ENCODE measurements around the gene TBC1D8B.

The TBC1D8B gene

DNA sequence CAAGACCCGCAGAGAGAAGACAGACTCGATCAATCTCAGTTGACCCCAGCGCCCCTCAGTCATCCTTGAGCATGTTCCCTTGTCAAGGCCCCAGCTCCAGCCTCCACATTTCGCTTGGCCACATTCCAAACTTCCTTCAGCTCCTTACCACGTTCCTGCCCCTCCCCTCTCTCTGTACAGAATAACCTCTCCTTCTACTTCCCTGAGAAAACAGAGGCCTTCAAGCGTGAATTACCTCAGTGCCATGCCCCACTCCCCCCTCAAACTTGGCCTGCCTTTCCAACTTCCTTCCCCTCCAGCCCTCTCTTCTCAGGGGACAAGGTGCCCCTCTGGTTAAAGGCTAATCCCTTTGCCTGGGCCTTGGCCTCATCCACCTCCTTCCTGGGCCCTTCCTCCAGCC, 103.9 kb downstream of the TBC1D8B start:
- POLR2A ChIA-PET = no interaction called here
- CTCF ChIA-PET = interaction anchor here (4.1 kb wide), 1 partner anchor 12 kb away, joined by 22 read pairs; no protein-coding TSS in a partner anchor
- no peak for DNase-seq (ENCODE audit: extremely low spot score)
- no peak for TF ChIP-seq ARNT (IDR thresholded peaks at IDR 0.05)
- TF ChIP-seq BHLHE40 (IDR thresholded peaks at IDR 0.05; ENCODE audit: borderline replicate concordance) = no peak
- no peak for TF ChIP-seq FOXA1 (IDR thresholded peaks at IDR 0.05)
- TF ChIP-seq FOXK2 (IDR thresholded peaks at IDR 0.05) = no peak
- TF ChIP-seq L3MBTL2 (conservative IDR thresholded peaks at IDR 0.05) = no peak
- no peak for TF ChIP-seq NFRKB (IDR thresholded peaks at IDR 0.05)
- TF ChIP-seq SUZ12 (IDR thresholded peaks at IDR 0.05) = no peak
- TF ChIP-seq CTBP1 (IDR thresholded peaks at IDR 0.05; ENCODE audit: borderline replicate concordance) = no peak
- TF ChIP-seq ELF4 (IDR thresholded peaks at IDR 0.05) = no peak
- no peak for TF ChIP-seq SP1 (IDR thresholded peaks at IDR 0.05)
- TF ChIP-seq LEF1 (IDR thresholded peaks at IDR 0.05; ENCODE audit: borderline replicate concordance) = no peak
- TF ChIP-seq, protein P1, sequence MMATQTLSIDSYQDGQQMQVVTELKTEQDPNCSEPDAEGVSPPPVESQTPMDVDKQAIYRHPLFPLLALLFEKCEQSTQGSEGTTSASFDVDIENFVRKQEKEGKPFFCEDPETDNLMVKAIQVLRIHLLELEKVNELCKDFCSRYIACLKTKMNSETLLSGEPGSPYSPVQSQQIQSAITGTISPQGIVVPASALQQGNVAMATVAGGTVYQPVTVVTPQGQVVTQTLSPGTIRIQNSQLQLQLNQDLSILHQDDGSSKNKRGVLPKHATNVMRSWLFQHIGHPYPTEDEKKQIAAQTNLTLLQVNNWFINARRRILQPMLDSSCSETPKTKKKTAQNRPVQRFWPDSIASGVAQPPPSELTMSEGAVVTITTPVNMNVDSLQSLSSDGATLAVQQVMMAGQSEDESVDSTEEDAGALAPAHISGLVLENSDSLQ (IDR thresholded peaks at IDR 0.05) = no peak
- no peak for TF ChIP-seq ZNF384 (IDR thresholded peaks at IDR 0.05)
- TF ChIP-seq FOXM1 (IDR thresholded peaks at IDR 0.05; ENCODE audit: borderline replicate concordance) = no peak
- no peak for TF ChIP-seq HDGF (IDR thresholded peaks at IDR 0.05; ENCODE audit: borderline replicate concordance)

DNA sequence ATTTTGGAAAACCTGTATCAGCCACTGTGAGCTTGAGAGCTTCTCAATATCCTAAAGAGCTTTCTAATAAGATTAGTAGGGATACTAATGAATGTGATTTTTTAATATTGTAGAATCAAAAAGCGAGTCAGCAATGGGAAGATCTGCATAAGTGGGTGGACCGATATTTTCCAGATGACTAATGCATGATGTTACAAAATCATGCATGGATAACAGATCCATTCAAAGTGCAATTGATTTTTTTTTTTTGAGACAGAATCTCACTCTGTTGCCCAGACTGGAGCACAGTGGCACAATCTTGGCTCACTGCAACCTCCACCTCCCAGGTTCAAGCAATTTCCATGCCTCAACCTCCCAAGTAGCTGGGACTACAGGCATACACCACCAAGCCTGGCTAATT, 110.4 kb downstream of the TBC1D8B start:
- DNase-seq (ENCODE audit: extremely low spot score) = no peak
- no peak for TF ChIP-seq SUZ12 (IDR thresholded peaks at IDR 0.05)
- no peak for TF ChIP-seq L3MBTL2 (conservative IDR thresholded peaks at IDR 0.05)
- TF ChIP-seq, protein P1 (IDR thresholded peaks at IDR 0.05) = no peak
- no peak for TF ChIP-seq BHLHE40 (IDR thresholded peaks at IDR 0.05; ENCODE audit: borderline replicate concordance)
- no peak for TF ChIP-seq CTBP1 (IDR thresholded peaks at IDR 0.05; ENCODE audit: borderline replicate concordance)
- TF ChIP-seq NFRKB (IDR thresholded peaks at IDR 0.05) = no peak
- ChIA-PET CTCF (no interaction called here), POLR2A (interaction anchor here (0.6 kb wide), 1 partner anchor 27 kb away, joined by 3 read pairs; no protein-coding TSS in a partner anchor)

DNA sequence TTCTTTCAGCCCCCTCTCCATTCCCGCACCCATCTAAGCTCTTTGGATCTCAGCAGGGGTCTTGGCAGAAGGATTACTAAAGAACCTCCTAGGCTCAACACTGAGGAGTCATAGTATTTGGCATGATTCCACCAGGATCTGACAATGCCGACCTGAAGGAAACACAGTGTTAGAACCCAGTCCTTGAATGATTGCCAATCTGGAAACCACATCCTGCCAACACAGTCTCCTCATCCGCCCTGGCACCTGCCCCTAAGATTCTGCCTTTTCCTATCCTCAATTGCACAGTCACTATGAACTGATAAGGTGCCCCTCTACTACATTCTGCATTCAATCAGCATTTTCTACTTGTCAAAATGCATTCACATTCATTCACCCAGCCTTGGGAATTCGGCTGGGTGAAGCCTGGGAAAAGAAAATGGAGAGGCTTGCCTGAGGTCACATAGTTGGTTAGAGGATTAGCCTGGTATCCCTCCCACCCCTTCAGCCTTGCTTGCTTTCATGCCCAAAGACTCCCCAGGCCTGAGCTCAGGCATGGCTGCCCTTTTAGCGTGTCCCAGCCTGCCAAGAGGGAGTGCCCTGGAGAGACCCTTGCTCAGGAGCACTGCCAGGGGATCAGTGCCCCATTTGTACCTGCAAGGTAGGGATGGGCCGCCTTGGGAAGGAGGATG, 115.5 kb downstream of the TBC1D8B start:
- TF ChIP-seq FOXK2 (IDR thresholded peaks at IDR 0.05) (no peak), ZNF384 (IDR thresholded peaks at IDR 0.05) (no peak), BHLHE40 (IDR thresholded peaks at IDR 0.05; ENCODE audit: borderline replicate concordance) (no peak), L3MBTL2 (conservative IDR thresholded peaks at IDR 0.05) (no peak), HDGF (IDR thresholded peaks at IDR 0.05; ENCODE audit: borderline replicate concordance) (no peak)
- TF ChIP-seq, protein P1 (IDR thresholded peaks at IDR 0.05) = no peak
- DNase-seq (ENCODE audit: extremely low spot score) = no peak
- ChIA-PET POLR2A (no interaction called here), CTCF (no interaction called here)

DNA sequence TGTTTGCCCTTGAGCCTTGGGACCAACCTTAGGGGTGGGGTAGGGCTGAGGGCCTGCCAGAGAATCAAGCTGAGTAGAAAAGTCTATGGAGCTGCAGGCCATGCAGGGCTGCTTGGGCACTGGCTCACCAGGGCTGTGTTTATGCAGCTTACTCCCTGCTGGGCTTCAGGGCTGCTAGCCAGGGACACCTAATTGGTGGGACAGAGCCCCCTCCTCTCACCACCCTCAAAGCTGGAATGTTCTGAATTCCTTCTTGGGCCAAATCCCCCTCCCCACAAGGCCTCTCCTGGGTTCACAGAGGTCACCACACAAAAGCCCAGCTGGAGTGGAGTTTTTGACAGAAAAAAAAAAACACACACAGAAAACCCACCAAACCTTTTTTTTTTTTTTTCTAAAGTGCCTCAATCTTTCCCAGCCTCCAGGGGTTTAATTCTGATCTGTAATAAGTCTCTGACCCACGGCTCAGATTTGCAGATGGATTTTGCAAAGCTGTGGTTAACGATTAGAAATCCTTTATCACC, 117.5 kb downstream of the TBC1D8B start, which contains the start of gene CLDN2:
Gene CLDN2 (plus strand): TSS at position 471 of the 521 bp plus-strand sequence. CDS start 7,827 bp downstream, outside the sequence.
- no peak for DNase-seq (ENCODE audit: extremely low spot score)
- ChIA-PET POLR2A (no interaction called here), CTCF (no interaction called here)
- no peak for TF ChIP-seq HDGF (IDR thresholded peaks at IDR 0.05; ENCODE audit: borderline replicate concordance)
- TF ChIP-seq FOXM1 (IDR thresholded peaks at IDR 0.05; ENCODE audit: borderline replicate concordance) = no peak
- no peak for TF ChIP-seq ARNT (IDR thresholded peaks at IDR 0.05)
- TF ChIP-seq NFRKB (IDR thresholded peaks at IDR 0.05) = no peak
- no peak for TF ChIP-seq TARDBP (IDR thresholded peaks at IDR 0.05)
- TF ChIP-seq LEF1 (IDR thresholded peaks at IDR 0.05; ENCODE audit: borderline replicate concordance) = no peak
- TF ChIP-seq L3MBTL2 (conservative IDR thresholded peaks at IDR 0.05) = no peak

- DNase-seq (ENCODE audit: extremely low spot score) = no peak
- ChIA-PET CTCF (no interaction called here), POLR2A (no interaction called here)
- TF ChIP-seq BHLHE40 (IDR thresholded peaks at IDR 0.05; ENCODE audit: borderline replicate concordance) (no peak), NFRKB (IDR thresholded peaks at IDR 0.05) (no peak), HDGF (IDR thresholded peaks at IDR 0.05; ENCODE audit: borderline replicate concordance) (no peak), LEF1 (IDR thresholded peaks at IDR 0.05; ENCODE audit: borderline replicate concordance) (no peak), FOXM1 (IDR thresholded peaks at IDR 0.05; ENCODE audit: borderline replicate concordance) (no peak), ARNT (IDR thresholded peaks at IDR 0.05) (no peak), SUZ12 (IDR thresholded peaks at IDR 0.05) (no peak)
These were observed 119.2 kb downstream of the TBC1D8B start for GRCh38 chrX:106921637-106922036.
